Glomerular endothelial cell (primary cell): ENCODE measurements around the gene PROCA1. TPM values are rescaled to one million over a fixed set of nuclear protein-coding genes. Genes with fewer than 3 reads are reported as not detected.
"Not testable (repeated sequence)": the region's sequence is repeated elsewhere in the genome, so short reads cannot be mapped to it uniquely, and the experiment has no call there.

Experiments
- DNase-seq: peaks from one replicate; pipeline ENCODE4 v3.0.0-alpha.2; 2011; ENCODE audit warnings: low read depth, low spot score; ENCODE audit errors: extremely low read depth
- total RNA-seq: library from RNA; depleted of rRNA; stranded (reverse); fragments of >200 nt; gene quantifications from 2 replicates; pipeline ENCODE4 v1.2.3, GENCODE V29; 2015

PROCA1 gene
- total RNA-seq, 1 donor from 2014 or later, result 0.23 TPM

- no peak for DNase-seq
These were observed 15.2 kb upstream of the PROCA1 start for GRCh38 chr17:28726627-28727491.

DNA sequence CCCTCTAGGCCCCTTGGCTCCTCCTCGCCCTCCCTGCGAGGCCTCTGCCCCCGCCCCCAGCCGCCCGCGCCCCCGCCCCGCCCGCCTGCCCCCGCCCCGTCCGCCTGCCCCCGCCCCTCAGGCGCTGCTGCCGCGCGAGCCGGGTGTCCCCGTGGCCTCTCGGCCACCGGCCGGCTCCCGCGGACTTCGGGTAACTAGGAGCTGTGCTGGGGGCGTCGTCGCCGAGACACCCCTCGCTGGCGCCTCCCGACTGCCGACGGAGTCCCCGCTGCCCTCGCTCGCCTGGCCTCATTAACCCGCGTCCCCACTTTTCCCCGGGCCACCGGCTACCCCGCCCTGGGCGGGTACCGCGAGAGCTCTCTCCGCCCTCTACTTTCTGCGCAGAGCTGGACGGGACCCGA lies 14.5 kb upstream of the PROCA1 start, which contains the start of gene TLCD1:
TSS of gene TLCD1 (minus strand) at position 8 of the 401 bp plus-strand sequence. CDS start 136 bp downstream, outside the sequence.
- DNase-seq, result no peak

- no peak for DNase-seq
These were observed 14.1 kb upstream of the PROCA1 start for GRCh38 chr17:28725660-28726225.

- DNase-seq, result no peak
These were observed 13.5 kb upstream of the PROCA1 start for GRCh38 chr17:28725166-28725659.

DNA sequence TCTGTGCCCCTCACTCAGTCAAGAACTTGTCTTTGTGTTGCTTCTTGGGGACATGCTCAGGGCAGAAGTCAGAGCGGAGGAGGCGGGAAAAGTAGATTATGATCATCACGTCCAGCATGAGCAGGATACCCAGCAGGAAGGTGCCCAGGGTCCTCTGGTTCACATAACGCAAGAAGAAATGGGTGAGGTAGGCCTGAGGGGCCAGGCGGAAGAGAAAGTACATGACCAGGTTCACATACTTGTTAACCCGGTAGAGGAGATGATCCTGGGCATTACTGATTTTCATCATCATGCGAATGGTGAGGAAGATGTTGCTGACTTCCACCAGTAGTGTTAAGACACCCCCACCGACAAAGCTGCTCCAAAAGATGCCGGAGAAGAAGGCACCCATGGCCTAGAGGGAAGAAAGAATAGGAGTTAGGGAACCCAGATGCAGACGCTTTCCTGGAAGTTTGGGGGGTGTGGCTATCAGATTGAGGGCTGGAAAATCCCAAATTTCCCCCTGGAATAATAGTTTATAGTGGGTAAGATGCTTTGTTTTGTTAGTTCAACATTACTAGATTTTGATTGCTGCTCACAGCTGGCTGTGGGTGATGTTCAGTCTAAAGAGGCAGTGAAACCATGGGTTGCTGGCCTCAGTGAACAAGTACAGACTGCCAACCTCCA lies 12.9 kb upstream of the PROCA1 start:
- DNase-seq, result no peak

GRCh38 chr17:28723836-28724499 lies 12.3 kb upstream of the PROCA1 start:
- not testable (repeated sequence) for DNase-seq

GRCh38 chr17:28723159-28723835 lies 11.6 kb upstream of the PROCA1 start:
- no peak for DNase-seq

GRCh38 chr17:28722417-28723158 lies 10.9 kb upstream of the PROCA1 start:
- no peak for DNase-seq

- not testable (repeated sequence) for DNase-seq
These were observed 9.3 kb upstream of the PROCA1 start for GRCh38 chr17:28720997-28721329.

DNA sequence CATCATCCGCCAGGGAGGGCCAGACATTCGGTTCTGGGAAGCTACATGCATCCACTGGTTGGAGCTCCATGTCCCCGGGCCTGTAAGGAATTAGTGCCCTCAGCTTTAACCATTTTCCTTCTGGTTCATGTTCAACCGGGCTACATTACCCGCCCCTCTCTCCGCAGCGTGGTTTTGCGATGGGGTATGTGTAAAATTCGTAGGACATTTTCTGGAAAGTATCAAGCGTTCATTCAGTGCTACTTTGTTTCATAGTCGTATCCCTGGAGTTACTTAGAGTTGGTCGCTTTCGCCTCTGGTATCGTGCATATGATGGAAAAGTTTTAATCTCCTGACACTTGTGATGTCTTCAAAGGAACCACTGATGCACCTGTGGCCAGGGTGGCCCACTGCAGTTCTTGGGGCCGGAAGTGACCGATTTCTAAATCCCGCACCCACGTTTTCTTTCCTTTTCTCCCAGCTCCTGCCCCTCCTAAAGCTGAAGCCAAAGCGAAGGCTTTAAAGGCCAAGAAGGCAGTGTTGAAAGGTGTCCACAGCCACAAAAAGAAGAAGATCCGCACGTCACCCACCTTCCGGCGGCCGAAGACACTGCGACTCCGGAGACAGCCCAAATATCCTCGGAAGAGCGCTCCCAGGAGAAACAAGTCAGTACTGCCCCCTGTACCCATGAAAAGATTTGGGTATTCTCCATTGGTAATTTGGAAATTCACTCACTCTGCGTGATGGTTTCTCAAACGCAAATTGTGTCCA lies 8.7 kb upstream of the PROCA1 start:
- no peak for DNase-seq

DNA sequence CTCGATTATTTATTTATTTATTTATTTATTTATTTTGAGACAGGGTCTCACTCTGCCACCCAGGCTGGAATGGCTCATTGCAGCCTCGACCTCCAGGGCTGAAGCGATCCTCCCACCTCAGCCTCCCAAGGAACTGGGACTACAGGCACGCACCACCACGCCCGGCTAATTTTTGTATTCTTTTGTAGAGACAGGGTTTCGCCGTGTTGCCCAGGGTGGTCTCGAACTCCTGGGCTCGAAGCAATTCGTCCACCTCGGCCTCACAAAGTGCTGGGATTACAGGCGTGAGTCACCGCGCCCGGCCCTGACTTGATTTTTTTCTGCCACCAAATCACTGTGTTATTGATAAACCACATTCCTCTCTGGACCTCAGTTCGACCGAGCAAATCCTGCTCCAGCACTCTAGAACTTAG lies 7.3 kb upstream of the PROCA1 start:
- DNase-seq, result no peak

GRCh38 chr17:28718333-28719020 lies 6.8 kb upstream of the PROCA1 start:
- DNase-seq, result no peak

GRCh38 chr17:28717578-28718332 lies 6.1 kb upstream of the PROCA1 start, which contains the start of gene RAB34:
TSS of gene RAB34 (minus strand) at chr17:28717868. CDS start at chr17:28717266, 602 bp downstream.
- DNase-seq, result no peak

DNA sequence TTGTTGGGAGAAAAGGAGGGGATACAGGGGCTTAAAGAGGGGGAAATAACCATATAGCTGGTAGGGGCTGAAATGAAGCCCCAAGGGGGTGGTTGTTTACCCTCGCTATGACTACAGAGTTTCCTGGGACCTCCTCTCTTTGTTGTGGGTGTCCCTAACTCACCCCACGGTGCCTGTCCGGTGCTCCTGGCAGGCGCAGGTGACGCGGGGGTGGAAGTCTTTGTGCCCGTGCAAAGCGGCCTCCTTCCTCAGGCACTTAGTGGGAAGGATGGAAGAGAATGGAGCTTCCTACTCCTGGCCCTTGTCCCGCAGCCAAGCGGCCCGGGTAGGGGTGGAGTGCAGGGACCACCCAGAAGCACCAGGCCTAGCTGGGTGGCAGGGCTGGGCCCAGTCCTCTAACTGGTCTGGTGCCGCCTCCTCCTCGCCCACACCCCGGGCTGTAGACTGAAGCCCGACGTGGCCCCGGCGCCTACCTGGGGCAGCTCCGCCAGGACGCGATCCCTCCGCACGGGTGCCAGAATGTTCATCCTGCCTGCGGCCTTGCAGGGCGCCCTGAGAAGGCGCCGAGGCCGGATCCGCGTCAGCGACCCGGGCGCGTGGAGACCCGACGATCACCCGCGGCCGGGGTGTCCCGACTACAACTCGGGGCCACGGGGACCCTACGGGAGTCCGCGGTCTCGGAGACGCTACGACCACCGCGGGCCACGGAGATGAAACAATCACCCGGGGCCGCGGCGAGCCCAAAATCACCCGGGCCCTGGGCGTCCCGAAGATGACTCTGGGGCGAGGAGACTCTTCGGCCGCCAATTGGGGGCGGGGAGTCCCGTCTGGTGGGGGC lies 5.3 kb upstream of the PROCA1 start:
- no peak for DNase-seq

GRCh38 chr17:28715217-28715616 lies 3.5 kb upstream of the PROCA1 start:
- no peak for DNase-seq

DNA sequence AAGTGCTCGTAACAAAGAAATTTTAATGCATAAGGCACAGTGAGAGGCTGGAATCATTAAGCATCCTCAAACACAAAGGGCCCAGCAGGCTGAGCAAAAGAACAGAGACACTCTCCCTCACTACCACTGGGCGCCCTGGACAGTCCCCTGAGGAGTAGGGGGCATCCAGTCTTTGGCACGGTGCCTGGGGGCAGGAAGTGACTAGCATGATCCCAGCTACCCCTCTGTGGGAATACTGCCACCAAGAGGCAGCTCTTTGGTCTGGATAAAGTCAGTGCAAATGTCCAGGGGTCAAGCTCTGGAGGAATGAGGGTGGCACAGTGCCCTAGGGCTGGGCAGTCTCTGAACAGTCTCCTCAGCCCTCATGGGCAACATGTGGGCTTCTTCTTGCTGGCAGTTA lies 2.6 kb upstream of the PROCA1 start:
- no peak for DNase-seq
